Cortex of kidney (tissue), 1 donor: Measurements from ENCODE around the gene QPRT.
"Not testable (repeated sequence)": the region's sequence is repeated elsewhere in the genome, so short reads cannot be mapped to it uniquely, and the experiment has no call there.

ENCODE experiments used
- DNase-seq: peaks from one replicate; lab custom pipeline; 2025; lab: John Stamatoyannopoulos, UW

The QPRT gene

GRCh38 chr16:29662729-29663015 lies 16.3 kb upstream of the QPRT start:
- DNase-seq = no peak

DNA sequence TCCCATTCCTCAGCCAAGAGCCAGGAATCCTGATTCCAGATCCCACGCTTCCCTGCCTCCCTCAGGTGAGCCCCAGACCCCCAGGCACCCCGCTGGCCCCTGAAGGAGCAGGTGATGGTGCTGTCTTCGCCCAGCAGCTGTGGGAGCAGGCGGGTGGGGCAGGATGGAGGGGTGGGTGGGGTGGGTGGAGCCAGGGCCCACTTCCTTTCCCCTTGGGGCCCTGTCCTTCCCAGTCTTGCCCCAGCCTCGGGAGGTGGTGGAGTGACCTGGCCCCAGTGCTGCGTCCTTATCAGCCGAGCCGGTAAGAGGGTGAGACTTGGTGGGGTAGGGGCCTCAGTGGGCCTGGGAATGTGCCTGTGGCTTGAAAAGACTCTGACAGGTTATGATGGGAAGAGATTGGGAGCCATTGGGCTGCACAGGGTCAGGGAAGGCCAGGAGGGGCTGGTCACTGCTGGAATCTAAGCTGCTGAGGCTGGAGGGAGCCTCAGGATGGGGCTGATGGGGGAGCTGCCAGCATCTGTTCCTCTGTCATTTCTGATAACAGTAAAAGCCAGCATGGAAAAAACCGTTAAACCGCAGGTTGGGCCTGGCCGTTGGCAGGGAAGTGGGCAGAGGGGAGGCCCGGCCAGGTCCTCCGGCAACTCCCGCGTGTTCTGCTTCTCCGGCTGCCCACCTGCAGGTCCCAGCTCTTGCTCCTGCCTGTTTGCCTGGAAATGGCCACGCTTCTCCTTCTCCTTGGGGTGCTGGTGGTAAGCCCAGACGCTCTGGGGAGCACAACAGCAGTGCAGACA lies 15.8 kb upstream of the QPRT start, which contains the start of gene SPN:
Gene SPN, plus strand, starts transcription at position 232 of the 791 bp plus-strand sequence. Its CDS starts 482 bp downstream, at position 714.
- DNase-seq = no peak

- DNase-seq = no peak
Observed at GRCh38 chr16:29663807-29664090, 15.2 kb upstream of the QPRT start.

DNA sequence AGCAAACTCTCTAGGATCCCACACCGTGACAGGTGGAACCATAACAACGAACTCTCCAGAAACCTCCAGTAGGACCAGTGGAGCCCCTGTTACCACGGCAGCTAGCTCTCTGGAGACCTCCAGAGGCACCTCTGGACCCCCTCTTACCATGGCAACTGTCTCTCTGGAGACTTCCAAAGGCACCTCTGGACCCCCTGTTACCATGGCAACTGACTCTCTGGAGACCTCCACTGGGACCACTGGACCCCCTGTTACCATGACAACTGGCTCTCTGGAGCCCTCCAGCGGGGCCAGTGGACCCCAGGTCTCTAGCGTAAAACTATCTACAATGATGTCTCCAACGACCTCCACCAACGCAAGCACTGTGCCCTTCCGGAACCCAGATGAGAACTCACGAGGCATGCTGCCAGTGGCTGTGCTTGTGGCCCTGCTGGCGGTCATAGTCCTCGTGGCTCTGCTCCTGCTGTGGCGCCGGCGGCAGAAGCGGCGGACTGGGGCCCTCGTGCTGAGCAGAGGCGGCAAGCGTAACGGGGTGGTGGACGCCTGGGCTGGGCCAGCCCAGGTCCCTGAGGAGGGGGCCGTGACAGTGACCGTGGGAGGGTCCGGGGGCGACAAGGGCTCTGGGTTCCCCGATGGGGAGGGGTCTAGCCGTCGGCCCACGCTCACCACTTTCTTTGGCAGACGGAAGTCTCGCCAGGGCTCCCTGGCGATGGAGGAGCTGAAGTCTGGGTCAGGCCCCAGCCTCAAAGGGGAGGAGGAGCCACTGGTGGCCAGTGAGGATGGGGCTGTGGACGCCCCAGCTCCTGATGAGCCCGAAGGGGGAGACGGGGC lies 14.7 kb upstream of the QPRT start:
- DNase-seq = no peak

GRCh38 chr16:29665294-29666077 lies 13.5 kb upstream of the QPRT start:
- no peak for DNase-seq

DNA sequence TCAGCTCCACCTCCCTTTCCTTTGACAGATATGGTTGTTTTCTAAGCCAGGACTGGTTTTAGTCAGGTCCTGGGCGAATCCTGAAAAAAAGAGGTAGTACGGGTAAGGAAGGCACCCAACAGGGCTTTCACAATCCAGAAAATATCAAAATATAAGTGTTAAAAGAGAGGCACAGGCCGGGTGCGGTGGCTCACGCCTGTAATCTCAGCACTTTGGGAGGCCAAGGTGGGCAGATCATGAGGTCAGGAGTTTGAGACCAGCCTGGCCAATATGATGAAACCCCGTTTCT lies 11.7 kb upstream of the QPRT start:
- not testable (repeated sequence) for DNase-seq

GRCh38 chr16:29667755-29668154 lies 11.2 kb upstream of the QPRT start:
- no peak for DNase-seq

GRCh38 chr16:29668267-29668666 lies 10.7 kb upstream of the QPRT start:
- DNase-seq = no peak

- DNase-seq = no peak
Observed at GRCh38 chr16:29673501-29673900, 5.5 kb upstream of the QPRT start.

DNA sequence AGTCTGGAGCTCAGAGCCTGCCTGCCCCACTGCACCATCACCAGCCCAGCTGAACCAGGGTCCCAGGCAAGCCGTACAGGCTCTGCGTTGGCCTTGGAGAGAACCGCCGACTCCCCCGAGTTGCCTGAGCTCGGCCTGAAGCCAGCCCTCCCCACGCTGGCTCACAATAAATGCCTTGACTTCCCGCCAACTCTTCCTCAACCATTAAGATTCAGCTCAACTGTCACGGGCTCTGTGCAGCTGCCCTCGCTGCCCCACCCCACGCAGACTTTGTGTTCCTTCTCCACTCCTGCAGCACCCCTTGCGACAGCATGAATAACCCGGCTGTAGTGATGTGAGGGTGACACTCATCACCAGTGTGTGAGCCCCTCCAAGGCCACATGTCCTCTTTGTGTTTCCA lies 4.8 kb upstream of the QPRT start:
- no peak for DNase-seq

- DNase-seq = no peak
Observed at GRCh38 chr16:29675811-29676643, 3.0 kb upstream of the QPRT start.

DNA sequence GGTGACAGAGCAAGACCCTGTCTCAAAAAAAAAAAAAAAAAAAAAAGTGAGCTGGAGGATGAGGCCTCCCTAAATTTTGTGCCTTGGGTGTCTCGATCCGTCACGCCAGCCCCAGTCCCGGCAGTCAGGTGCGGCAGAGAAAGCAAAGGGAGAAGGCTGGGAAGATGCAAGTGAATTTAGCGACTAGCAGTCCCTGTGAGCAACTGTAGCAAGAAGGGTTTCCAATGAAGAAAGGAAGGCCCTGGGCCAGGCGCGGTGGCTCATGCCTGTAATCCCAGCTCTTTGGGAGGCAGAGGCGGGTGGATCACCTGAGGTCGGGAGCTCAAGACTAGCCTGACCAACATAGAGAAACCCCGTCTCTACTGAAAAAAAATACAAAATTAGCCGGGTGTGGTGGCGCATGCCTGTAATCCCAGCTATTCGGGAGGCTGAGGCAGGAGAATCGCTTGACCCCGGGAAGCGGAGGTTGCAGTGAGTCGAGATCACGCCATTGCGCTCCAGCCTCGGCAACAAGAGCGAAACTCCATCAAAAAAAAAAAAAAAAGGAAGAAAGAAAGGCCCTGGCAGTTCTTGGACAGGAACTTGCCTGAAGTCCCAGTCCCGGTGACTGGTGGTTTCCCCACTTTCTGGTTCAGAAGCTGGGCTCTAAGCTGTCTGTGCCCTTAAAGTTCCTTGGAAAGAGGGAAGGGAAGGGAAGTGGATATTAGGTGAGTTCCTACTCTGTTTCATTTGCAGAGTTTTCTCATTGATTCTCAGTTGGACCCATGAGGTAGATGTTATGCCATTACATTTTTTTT lies 1.8 kb upstream of the QPRT start:
- no peak for DNase-seq

- DNase-seq = no peak
Observed at GRCh38 chr16:29680180-29680598, 1.2 kb downstream of the QPRT start.

DNA sequence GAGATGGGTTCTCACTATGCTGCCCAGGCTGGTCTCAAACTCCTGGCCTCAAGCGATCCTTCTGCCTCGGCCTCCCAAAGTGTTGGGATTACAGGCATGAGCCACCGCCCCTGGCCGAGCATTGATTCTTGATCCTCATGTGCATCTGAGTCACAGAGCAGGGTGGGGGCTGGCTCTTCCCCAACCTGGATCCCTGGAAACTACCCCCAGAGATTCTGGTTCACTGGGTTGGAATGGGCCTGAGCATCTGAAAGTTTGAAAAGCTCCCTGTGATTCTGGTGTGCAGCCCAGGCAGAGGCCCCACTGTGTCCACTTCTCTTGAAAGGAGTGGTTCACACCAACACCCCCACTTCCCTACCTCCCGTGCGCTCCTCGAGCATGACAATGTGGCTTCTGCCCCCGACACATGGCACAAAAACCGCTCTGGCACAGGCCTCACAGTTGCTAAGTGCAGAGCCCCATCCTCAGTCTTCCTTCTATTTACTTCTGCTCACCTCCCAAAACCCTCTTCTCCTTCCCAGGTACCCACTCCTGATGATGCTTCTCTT lies 4.6 kb downstream of the QPRT start:
- DNase-seq = no peak

DNA sequence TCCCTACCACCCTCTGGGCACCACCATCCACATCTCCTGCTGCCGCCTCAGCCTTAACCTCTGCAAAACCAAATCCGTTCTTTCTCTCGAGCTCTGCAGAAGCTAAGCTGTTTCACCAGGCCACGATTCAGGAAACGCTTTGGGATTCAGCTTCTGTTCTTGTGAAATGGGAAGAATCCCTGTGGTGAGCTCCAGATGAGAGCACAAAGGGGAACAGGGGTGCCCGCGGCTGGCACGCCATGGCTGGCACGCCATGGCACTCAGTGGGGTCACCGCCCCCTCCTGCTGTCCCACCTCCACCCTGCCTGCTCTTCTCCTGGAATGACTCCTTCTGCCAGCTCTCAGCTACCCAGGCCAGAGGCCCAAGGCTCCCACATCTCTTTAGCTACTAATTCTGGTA lies 5.7 kb downstream of the QPRT start:
- no peak for DNase-seq

DNA sequence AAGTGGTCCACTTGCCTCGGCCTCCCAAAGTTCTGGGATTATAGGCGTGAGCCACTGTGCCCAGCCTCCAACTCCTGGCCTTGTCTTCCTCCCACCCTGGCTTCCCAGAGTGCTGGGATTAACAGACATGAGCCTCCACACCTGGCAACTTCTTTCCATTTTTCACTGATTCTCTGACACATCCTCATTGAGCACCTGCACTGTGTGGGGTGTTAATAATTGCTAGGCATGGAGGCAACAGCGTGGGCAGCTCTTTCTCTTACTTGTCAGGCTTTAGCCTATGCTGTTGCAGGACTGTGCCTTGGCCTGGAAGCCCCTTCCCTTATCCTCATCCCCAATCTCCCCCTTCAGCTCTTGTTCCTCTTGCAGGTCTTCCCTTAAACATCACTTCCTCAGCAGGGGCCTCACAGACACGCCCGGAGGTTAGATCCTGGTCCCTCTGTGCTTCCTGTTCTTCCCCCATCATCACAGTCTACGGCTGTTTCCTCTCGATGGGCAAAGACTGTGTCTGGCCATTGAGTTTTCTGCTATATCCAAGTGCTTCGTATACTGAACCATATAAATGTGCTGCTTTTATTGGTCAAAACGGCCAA lies 7.9 kb downstream of the QPRT start:
- no peak for DNase-seq

DNA sequence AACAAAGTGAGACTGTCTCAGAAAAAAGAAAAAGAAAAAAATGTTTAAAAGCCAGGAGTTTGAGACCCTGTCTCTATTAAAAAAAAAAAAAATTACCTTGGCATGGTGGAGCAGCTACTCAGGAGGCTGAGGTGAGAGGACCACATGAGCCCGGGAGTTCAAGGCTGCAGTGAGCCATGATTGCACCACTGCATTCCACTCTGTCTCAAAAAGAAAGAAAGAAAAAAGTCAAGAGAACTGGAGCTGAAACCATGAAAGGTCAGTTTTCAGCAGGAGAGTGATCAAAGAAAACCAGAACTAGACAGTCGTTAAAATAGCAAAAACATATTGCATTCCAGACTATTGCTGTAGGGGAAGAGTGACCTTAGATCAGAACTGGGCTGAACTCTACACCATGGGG lies 8.8 kb downstream of the QPRT start:
- no peak for DNase-seq

DNA sequence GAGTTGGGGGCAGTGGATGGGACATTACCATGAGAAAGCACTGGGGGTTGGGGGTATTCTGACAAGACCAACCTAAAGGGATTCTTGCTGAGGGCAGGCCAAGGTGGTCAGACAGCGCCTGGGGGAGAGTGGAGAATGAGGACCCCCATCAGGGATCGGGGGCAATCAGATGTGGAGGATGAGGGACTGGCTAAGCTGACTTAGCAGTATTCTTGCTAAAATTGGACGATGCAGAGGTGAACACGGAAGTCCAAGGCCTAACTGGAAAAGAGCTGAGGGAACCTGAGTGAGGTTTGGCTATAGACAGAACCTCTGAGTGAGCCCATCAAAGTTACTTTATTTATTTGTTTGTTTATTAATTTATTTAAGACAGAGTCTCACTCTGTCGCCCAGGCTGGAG lies 9.2 kb downstream of the QPRT start:
- DNase-seq = no peak

DNA sequence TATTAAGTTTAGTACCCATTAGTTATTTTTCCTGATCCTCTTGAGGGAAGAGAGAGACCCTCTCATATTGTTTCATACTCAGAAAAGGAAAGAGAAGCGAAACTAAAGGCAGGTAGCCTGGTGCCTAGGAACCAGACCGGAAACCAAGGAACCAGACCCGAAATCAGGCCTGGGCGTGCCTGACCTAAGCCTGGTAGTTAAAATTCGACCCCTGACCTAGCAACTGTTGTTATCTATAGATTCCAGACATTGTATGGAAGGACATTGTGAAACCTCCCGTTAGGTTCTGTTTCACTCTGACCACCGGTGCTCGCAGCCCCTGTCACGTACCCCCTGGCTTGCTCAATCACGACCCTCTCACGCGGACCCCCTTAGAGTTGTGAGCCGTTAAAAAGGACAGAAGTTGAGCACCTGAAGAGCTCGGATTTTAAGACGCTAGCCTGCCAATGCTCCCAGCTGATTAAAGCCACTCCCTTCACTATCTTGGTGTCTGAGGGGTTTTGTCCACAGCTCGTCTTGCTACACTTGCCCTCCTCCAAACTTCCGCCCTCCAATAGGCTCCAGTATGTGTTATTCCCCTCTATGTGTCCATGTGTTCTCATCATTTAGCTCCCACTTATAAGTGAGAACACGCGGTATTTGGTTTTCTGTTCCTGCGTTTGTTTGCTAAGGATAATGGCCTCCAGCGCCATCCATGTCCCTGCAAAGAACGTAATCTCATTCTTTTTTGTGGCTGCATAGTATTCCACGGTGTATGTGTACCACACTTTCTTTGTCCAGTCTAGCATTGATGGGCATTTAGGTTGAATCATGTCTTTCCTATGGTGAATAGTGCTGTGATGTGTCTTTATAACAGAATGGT lies 10.7 kb downstream of the QPRT start:
- not testable (repeated sequence) for DNase-seq

DNA sequence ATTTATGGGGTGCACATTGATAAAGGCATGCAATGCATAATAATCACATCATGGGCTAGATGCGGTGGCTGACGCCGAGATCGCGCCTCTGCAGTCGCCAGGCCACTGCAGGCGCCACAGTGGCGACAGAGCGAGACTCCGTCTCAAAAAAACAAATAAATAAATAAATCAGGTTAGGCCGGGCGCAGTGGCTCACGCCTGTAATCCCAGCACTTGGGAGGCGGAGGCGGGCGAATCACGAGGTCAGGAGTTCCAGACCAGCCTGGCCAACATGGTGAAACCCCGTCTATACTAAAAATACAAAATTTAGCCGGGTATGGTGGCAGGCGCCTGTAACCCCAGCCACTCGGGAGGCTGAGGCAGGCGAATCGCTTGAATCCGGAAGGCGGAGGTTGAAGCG lies 13.6 kb downstream of the QPRT start:
- DNase-seq = not testable (repeated sequence)
